ENCODE measurements around the gene SESN3.

SESN3 gene

DNA sequence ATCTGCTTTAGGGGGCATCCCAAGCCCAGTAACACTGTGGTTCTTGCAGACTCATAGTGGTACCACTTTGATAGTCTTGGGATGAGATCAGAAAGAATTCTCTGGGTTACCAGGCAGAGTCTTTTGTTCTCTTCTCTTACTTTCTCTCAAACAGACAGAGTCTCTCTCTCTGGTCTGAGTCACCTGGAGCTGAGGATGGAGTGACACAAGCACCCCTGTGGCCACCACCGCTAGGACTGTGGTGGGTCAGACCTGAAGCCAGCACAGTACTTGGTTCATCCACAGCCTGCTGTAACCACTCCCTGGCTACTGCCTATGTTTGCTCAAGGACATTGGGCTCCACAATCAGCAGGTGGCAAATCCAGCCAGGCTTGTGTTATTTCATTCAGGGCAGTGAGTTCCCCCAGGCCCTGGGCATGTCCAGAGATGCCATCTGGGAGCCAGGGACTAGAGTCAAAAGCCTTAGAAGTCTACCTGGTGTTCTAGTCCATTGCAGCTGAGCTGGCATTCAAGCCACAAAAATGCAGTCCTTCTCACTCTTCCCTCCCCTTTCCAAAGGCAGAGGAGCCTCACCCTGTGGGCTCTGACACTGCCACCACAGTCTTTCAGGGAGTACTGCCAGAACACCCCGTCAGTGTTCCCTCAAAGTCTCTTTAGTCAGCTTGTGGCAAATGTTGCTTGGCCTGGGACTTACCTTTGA is 111.5 kb downstream of the SESN3 start:
- no peak for DNase-seq (ENCODE audit: low spot score)

DNA sequence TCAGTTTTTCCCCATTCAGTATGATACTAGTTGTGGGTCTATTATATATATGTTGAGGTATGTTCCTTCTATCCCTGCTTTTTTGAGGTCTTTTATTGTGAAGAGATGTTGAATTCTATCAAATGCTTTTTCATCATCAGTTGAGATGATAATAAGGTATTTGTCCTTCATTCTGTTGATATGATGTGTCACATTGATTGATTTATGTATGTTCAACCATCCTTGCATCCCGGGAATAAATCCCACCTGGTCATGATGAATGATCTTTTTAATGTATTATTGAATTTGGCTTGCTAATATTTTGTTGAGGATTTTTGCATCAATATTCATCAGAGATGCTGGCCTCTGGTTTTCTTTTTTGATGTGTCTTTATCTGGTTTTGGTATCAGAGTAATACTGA is 115.4 kb downstream of the SESN3 start:
- no peak for DNase-seq (ENCODE audit: low spot score)
